Measurements from ENCODE around the gene HS6ST2.

HS6ST2 gene

DNA sequence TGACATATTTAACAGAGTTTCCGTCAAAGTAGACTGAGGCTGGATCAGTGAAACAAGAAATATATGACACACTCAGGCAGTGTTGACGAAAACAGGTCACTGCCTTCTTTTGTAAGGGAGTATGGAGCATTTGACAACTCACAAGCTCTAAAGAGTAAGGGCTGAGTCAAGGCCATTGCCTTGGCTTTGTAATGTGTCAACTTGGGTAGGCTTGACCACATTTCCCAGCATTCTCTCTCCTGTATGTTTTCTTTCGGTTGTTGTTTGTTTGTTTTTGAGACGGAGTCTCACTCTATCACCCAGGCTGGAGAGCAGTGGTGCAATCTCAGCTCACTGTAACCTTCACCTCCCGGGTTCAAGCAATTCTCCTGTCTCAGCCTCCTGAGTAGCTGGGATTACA is 344.6 kb downstream of the HS6ST2 start:
- no peaks in the 10 kb centered on the region for H3K4me1 ChIP-seq (ENCODE audit: control insufficient read depth, low read length)
- H3K9me2 ChIP-seq (replicated peaks; ENCODE audit: control insufficient read depth, low read length) = no peaks in the 10 kb centered on the region
- H4K20me1 ChIP-seq (ENCODE audit: control insufficient read depth, insufficient read depth, low read depth, low read length) = no peaks in the 10 kb centered on the region
- no peaks in the 10 kb centered on the region for H3K27me3 ChIP-seq (ENCODE audit: control insufficient read depth, low read length)
- TF ChIP-seq, protein P1, sequence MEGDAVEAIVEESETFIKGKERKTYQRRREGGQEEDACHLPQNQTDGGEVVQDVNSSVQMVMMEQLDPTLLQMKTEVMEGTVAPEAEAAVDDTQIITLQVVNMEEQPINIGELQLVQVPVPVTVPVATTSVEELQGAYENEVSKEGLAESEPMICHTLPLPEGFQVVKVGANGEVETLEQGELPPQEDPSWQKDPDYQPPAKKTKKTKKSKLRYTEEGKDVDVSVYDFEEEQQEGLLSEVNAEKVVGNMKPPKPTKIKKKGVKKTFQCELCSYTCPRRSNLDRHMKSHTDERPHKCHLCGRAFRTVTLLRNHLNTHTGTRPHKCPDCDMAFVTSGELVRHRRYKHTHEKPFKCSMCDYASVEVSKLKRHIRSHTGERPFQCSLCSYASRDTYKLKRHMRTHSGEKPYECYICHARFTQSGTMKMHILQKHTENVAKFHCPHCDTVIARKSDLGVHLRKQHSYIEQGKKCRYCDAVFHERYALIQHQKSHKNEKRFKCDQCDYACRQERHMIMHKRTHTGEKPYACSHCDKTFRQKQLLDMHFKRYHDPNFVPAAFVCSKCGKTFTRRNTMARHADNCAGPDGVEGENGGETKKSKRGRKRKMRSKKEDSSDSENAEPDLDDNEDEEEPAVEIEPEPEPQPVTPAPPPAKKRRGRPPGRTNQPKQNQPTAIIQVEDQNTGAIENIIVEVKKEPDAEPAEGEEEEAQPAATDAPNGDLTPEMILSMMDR (IDR thresholded peaks at IDR 0.05; ENCODE audit: low read depth, low read length, poor library complexity, severe bottlenecking) = no peak
- no peak for TF ChIP-seq EZH2phosphoT487 (IDR thresholded peaks at IDR 0.05; ENCODE audit: borderline replicate concordance, low read length)
- no peak overlapping the region for H3K4me3 ChIP-seq (ENCODE audit: low read length)
- no peak overlapping the region for H3K4me2 ChIP-seq (ENCODE audit: low read length)
- H3K27ac ChIP-seq (ENCODE audit: low read depth, low read length) = no peak overlapping the region
- no peaks in the 10 kb centered on the region for H3K36me3 ChIP-seq (ENCODE audit: control insufficient read depth, low read length)
- H3K79me2 ChIP-seq (ENCODE audit: control insufficient read depth, low read length) = no peaks in the 10 kb centered on the region
- H3K9me3 ChIP-seq (ENCODE audit: control insufficient read depth, insufficient read depth, low read length) = no peaks in the 10 kb centered on the region
- H3F3A ChIP-seq (ENCODE audit: control insufficient read depth, insufficient read depth) = no peaks in the 10 kb centered on the region

DNA sequence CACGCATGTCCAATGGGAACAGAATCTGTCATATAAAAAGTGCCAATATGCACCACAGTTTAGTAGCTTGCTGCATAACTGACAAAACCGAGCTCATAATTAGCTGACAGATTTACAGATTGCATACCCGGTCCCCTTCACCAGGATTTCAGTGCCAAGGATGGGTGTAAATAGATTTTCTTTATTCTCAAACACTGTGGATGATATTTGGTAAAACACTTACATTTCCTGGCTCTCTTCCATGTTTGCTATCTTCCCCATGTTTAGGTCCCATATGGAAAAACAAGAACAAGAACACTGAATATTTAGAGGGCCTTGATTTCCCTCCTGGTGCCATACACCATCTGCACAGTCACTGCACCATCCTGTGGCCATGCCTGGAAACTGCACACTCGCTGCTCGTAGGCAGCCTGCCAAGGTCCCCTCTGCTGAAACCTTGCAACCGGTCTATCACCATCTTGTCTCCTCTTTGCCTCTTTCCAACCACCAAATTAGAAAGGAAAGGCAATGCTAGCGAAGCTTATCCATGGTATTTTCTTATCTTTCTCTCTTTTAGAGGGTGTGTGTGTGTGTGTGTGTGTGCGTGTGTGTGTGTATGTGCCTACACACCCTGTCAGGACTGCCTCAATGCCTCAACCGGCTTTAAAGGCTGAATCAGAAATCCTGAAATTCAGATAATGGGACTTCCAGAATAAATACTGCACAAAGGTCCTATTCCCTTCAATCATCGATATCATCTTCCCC is 345.4 kb downstream of the HS6ST2 start:
- H3K9me2 ChIP-seq (replicated peaks; ENCODE audit: control insufficient read depth, low read length) = no peaks in the 10 kb centered on the region
- H3K9me3 ChIP-seq (ENCODE audit: control insufficient read depth, insufficient read depth, low read length) = no peaks in the 10 kb centered on the region
- H3F3A ChIP-seq (ENCODE audit: control insufficient read depth, insufficient read depth) = no peaks in the 10 kb centered on the region
- H3K27me3 ChIP-seq (ENCODE audit: control insufficient read depth, low read length) = no peaks in the 10 kb centered on the region
- H4K20me1 ChIP-seq (ENCODE audit: control insufficient read depth, insufficient read depth, low read depth, low read length) = no peaks in the 10 kb centered on the region
- H3K79me2 ChIP-seq (ENCODE audit: control insufficient read depth, low read length) = no peaks in the 10 kb centered on the region
- H3K27ac ChIP-seq (ENCODE audit: low read depth, low read length) = no peak overlapping the region
- no peak for TF ChIP-seq EZH2phosphoT487 (IDR thresholded peaks at IDR 0.05; ENCODE audit: borderline replicate concordance, low read length)
- TF ChIP-seq, protein P1 (IDR thresholded peaks at IDR 0.05; ENCODE audit: low read depth, low read length, poor library complexity, severe bottlenecking) = peak; percentile 63
- no peaks in the 10 kb centered on the region for H3K4me1 ChIP-seq (ENCODE audit: control insufficient read depth, low read length)
- H3K4me2 ChIP-seq (ENCODE audit: low read length) = no peak overlapping the region
- H3K4me3 ChIP-seq (ENCODE audit: low read length) = no peak overlapping the region
- no peaks in the 10 kb centered on the region for H3K36me3 ChIP-seq (ENCODE audit: control insufficient read depth, low read length)

DNA sequence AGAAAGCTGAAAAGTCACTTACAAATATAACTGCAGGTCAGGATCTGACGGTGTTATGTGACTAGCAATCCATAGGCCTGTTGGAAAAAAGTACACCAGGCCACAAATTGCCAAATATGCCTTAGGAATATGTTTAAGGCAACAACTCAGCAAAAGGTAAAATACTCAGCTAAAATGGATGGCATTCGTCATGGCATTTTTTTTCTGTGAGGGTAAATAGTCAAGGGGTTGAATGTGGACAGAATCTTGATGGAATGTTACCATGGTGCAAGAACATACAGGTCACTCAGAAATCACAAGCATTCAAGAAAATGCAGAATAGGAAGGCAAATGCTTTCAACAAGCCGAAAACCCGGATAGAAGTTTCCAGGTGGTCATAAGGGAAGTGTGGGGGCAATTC is 347.9 kb downstream of the HS6ST2 start:
- H3K9me2 ChIP-seq (replicated peaks; ENCODE audit: control insufficient read depth, low read length) = no peaks in the 10 kb centered on the region
- H3K27me3 ChIP-seq (ENCODE audit: control insufficient read depth, low read length) = no peaks in the 10 kb centered on the region
- no peaks in the 10 kb centered on the region for H3K79me2 ChIP-seq (ENCODE audit: control insufficient read depth, low read length)
- no peaks in the 10 kb centered on the region for H3F3A ChIP-seq (ENCODE audit: control insufficient read depth, insufficient read depth)
- no peaks in the 10 kb centered on the region for H3K9me3 ChIP-seq (ENCODE audit: control insufficient read depth, insufficient read depth, low read length)
- H3K36me3 ChIP-seq (ENCODE audit: control insufficient read depth, low read length) = no peaks in the 10 kb centered on the region
- H3K4me2 ChIP-seq (ENCODE audit: low read length) = no peak overlapping the region
- no peak overlapping the region for H3K4me3 ChIP-seq (ENCODE audit: low read length)
- H4K20me1 ChIP-seq (ENCODE audit: control insufficient read depth, insufficient read depth, low read depth, low read length) = no peaks in the 10 kb centered on the region
- no peaks in the 10 kb centered on the region for H3K4me1 ChIP-seq (ENCODE audit: control insufficient read depth, low read length)
- no peak for TF ChIP-seq EZH2phosphoT487 (IDR thresholded peaks at IDR 0.05; ENCODE audit: borderline replicate concordance, low read length)
- no peak overlapping the region for H3K27ac ChIP-seq (ENCODE audit: low read depth, low read length)

GRCh38 chrX:132609362-132609848 is 349.0 kb downstream of the HS6ST2 start:
- TF ChIP-seq, protein P1 (IDR thresholded peaks at IDR 0.05; ENCODE audit: low read depth, low read length, poor library complexity, severe bottlenecking) = no peak
- TF ChIP-seq EZH2phosphoT487 (IDR thresholded peaks at IDR 0.05; ENCODE audit: borderline replicate concordance, low read length) = no peak
- Histone ChIP-seq H3F3A (ENCODE audit: control insufficient read depth, insufficient read depth) (no peaks in the 10 kb centered on the region), H3K27me3 (ENCODE audit: control insufficient read depth, low read length) (no peaks in the 10 kb centered on the region)

More at GRCh38 chrX:132609362-132609848, 349.0 kb downstream of the HS6ST2 start:
- H3K4me3 ChIP-seq (ENCODE audit: low read length) = no peak overlapping the region
- H3K79me2 ChIP-seq (ENCODE audit: control insufficient read depth, low read length) = no peaks in the 10 kb centered on the region
- no peaks in the 10 kb centered on the region for H3K4me1 ChIP-seq (ENCODE audit: control insufficient read depth, low read length)
- H3K9me2 ChIP-seq (replicated peaks; ENCODE audit: control insufficient read depth, low read length) = no peaks in the 10 kb centered on the region
- H4K20me1 ChIP-seq (ENCODE audit: control insufficient read depth, insufficient read depth, low read depth, low read length) = no peaks in the 10 kb centered on the region
- H3K36me3 ChIP-seq (ENCODE audit: control insufficient read depth, low read length) = no peaks in the 10 kb centered on the region
- no peak overlapping the region for H3K4me2 ChIP-seq (ENCODE audit: low read length)
- H3K27ac ChIP-seq (ENCODE audit: low read depth, low read length) = no peak overlapping the region
- H3K9me3 ChIP-seq (ENCODE audit: control insufficient read depth, insufficient read depth, low read length) = no peaks in the 10 kb centered on the region

Data from DOHH2 (cell line).